HepG2 (cell line): ENCODE results near the gene SPINK8. TPM values are rescaled to one million over a fixed set of nuclear protein-coding genes. Genes with fewer than 3 reads are reported as not detected.
A peak's percentile ranks its signal among the peaks of the same experiment; 100 is the strongest.

ENCODE experiments used
- ARID2 ChIP-seq: sonication (generic); formaldehyde crosslinking; IDR thresholded peaks from 2 replicates; pipeline ENCODE4 v1.8.1; 2022; ENCODE audit warnings: mild to moderate bottlenecking, missing genetic modification reagents, borderline replicate concordance
- HDAC1 ChIP-seq: sonication (generic); formaldehyde crosslinking; IDR thresholded peaks from 2 replicates; pipeline ENCODE4 v1.5.1; 2020; ENCODE audit warnings: mild to moderate bottlenecking, missing genetic modification reagents
- JUNB ChIP-seq: sonication (generic); formaldehyde crosslinking; IDR thresholded peaks from 2 replicates; pipeline ENCODE4 v1.8.0; 2022; ENCODE audit warnings: missing genetic modification reagents, mild to moderate bottlenecking, borderline replicate concordance
- MTF1 ChIP-seq: sonication (generic); formaldehyde crosslinking; IDR thresholded peaks from 2 replicates; pipeline ENCODE4 v1.5.0; 2020; ENCODE audit warnings: missing genetic modification reagents
- POLR2AphosphoS2 ChIP-seq: IDR thresholded peaks from 2 replicates; pipeline ENCODE4 v1.6.1; 2011; ENCODE audit warnings: low read depth, low read length, improper control_type of control experiment
- RXRA ChIP-seq: sonication (generic); formaldehyde crosslinking; IDR thresholded peaks from 2 replicates; pipeline ENCODE4 v1.5.1; 2020; ENCODE audit warnings: missing genetic modification reagents
- RXRB ChIP-seq: IDR thresholded peaks from 2 replicates; pipeline ENCODE4 v1.6.1; 2016; ENCODE audit warnings: borderline replicate concordance, missing genetic modification reagents, missing compliant biosample characterization
- SETDB1 ChIP-seq: sonication (generic); formaldehyde crosslinking; IDR thresholded peaks from 2 replicates; pipeline ENCODE4 v1.5.1; 2020; ENCODE audit warnings: missing genetic modification reagents, mild to moderate bottlenecking, borderline replicate concordance
- SP4 ChIP-seq: sonication (generic); formaldehyde crosslinking; IDR thresholded peaks from 2 replicates; pipeline ENCODE4 v1.8.1; 2023; ENCODE audit warnings: mild to moderate bottlenecking, missing genetic modification reagents
- SRSF1 ChIP-seq: fragments of 200-400 bp; formaldehyde crosslinking; optimal IDR thresholded peaks from 2 replicates; pipeline ENCODE3; 2017; ENCODE audit warnings: mild to moderate bottlenecking, low read depth, low read length, moderate library complexity
- WIZ ChIP-seq: sonication (generic); formaldehyde crosslinking; IDR thresholded peaks from 2 replicates; pipeline ENCODE4 v1.5.1; 2020; ENCODE audit warnings: mild to moderate bottlenecking, missing genetic modification reagents
- ZNF326 ChIP-seq: sonication (generic); formaldehyde crosslinking; IDR thresholded peaks from 2 replicates; pipeline ENCODE4 v1.4.0; 2020; ENCODE audit warnings: missing genetic modification reagents, borderline replicate concordance
- ZNF329 ChIP-seq: sonication (generic); formaldehyde crosslinking; IDR thresholded peaks from 2 replicates; pipeline ENCODE4 v1.9.0; 2021; ENCODE audit warnings: low read depth, mild to moderate bottlenecking, missing genetic modification reagents
- ZSCAN31 ChIP-seq: sonication (generic); formaldehyde crosslinking; IDR thresholded peaks from 2 replicates; pipeline ENCODE4 v1.5.0; 2020; ENCODE audit warnings: low read depth, mild to moderate bottlenecking, missing genetic modification reagents
- polyA plus RNA-seq, 8 experiments: library from polyadenylated mRNA; depleted of rRNA in 3 of 8; stranded (reverse) in 7 of 8; unstranded in 1 of 8; fragments of >200 nt; fragmentation: Illumina TruSeq in 4 of 8; extraction: Trizol in 4 of 8; gene quantifications; 2 replicates each; pipeline versions ENCODE4 v1.2.1 to v1.2.3, GENCODE V29; 2011 to 2016; ENCODE audit warnings: low read depth in 4 of 8, missing spikeins in 1 of 8, mixed read lengths in 1 of 8; ENCODE audit not compliant: insufficient read depth in 1 of 8
- total RNA-seq, 5 experiments: library from RNA; depleted of rRNA; stranded (reverse); fragments of >200 nt; fragmentation: Illumina TruSeq; extraction: Trizol; gene quantifications; 2 replicates each; pipeline ENCODE4 v1.2.3, GENCODE V29; 2016; ENCODE audit warnings: low read depth in 1 of 5
- TF ChIP-seq, protein P1 (sequence below): sonication (generic); formaldehyde crosslinking; IDR thresholded peaks from 2 replicates; pipeline ENCODE4 v1.4.0; 2020; ENCODE audit warnings: missing genetic modification reagents
- TF ChIP-seq, protein P2 (sequence below): sonication (generic); formaldehyde crosslinking; IDR thresholded peaks from 2 replicates; pipeline ENCODE4 v1.5.0; 2020; ENCODE audit warnings: missing genetic modification reagents
- TF ChIP-seq, protein P3 (sequence below): sonication (generic); formaldehyde crosslinking; IDR thresholded peaks from 2 replicates; pipeline ENCODE4 v1.5.0; 2020; ENCODE audit warnings: mild to moderate bottlenecking, missing genetic modification reagents, borderline replicate concordance
- TF ChIP-seq, protein P4 (sequence below): sonication (generic); formaldehyde crosslinking; IDR thresholded peaks from 2 replicates; pipeline ENCODE4 v1.8.0; 2022; ENCODE audit warnings: mild to moderate bottlenecking, missing genetic modification reagents, moderate library complexity

SPINK8 gene
- total and polyA plus RNA-seq, 2 of the 13 experiments (the other 11 are each of a cell fraction or from before 2014, with no cell fraction given) = not detected

DNA sequence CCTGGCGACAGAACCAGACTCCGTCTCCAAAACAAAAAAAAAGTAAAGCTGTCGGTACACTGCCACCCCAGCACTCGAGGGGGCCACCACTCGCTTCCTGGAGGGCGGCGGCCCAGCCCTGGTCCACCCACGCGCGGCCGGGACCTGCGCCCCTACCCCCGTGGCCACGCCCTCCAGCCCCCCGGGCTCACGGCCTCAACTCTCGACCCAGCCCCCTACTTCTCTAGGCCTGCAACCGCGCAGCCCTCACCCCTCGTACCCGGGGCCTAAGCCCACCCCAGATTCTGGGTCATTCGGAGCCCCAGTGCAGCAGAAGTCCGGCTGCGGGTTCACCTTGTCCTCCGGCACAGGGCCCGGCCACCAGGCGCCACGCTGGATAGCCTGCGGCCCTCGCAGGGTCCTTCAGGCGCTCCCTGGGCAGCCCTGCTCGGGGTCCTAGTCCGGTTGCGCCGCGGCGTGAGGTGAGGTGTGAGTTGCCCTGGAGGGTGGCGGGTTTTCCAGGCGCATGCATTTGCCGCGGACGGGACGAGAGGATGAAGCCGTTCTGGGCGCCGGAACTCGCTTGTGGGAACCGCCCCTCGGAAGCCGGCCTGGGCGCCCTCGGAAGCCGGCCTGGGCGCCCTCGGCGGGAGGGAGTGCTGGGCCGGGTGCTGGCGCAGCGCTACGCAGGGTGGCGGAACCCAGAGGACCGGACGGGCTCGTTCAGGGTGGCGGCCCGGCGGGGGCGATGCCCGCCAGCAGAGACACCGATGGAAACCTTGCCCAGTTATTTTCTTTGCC is 32.3 kb downstream of the SPINK8 start, which contains the start of gene NME6 (continued):
- TF ChIP-seq RXRB (CRISPR knock-in tag) = peak; percentile 79
- TF ChIP-seq, protein P1, sequence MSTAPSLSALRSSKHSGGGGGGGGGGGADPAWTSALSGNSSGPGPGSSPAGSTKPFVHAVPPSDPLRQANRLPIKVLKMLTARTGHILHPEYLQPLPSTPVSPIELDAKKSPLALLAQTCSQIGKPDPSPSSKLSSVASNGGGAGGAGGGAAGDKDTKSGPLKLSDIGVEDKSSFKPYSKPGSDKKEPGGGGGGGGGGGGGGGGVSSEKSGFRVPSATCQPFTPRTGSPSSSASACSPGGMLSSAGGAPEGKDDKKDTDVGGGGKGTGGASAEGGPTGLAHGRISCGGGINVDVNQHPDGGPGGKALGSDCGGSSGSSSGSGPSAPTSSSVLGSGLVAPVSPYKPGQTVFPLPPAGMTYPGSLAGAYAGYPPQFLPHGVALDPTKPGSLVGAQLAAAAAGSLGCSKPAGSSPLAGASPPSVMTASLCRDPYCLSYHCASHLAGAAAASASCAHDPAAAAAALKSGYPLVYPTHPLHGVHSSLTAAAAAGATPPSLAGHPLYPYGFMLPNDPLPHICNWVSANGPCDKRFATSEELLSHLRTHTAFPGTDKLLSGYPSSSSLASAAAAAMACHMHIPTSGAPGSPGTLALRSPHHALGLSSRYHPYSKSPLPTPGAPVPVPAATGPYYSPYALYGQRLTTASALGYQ = peak; percentile 76; the same call in 1 of the 2 replicates
- TF ChIP-seq SETDB1 (CRISPR knock-in tag) = peak; percentile 90; the same call in 1 of the 2 replicates
- TF ChIP-seq ZNF329 = peak; percentile 96; the same call in 1 of the 2 replicates
- peak; percentile 66 for TF ChIP-seq SP4
- peak; percentile 82; the same call in 1 of the 2 replicates for TF ChIP-seq ZSCAN31 (CRISPR knock-in tag)
- TF ChIP-seq, protein P2, sequence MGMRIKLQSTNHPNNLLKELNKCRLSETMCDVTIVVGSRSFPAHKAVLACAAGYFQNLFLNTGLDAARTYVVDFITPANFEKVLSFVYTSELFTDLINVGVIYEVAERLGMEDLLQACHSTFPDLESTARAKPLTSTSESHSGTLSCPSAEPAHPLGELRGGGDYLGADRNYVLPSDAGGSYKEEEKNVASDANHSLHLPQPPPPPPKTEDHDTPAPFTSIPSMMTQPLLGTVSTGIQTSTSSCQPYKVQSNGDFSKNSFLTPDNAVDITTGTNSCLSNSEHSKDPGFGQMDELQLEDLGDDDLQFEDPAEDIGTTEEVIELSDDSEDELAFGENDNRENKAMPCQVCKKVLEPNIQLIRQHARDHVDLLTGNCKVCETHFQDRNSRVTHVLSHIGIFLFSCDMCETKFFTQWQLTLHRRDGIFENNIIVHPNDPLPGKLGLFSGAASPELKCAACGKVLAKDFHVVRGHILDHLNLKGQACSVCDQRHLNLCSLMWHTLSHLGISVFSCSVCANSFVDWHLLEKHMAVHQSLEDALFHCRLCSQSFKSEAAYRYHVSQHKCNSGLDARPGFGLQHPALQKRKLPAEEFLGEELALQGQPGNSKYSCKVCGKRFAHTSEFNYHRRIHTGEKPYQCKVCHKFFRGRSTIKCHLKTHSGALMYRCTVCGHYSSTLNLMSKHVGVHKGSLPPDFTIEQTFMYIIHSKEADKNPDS (CRISPR knock-in tag) = peak; percentile 88; the same call in 1 of the 2 replicates
- TF ChIP-seq, protein P3, sequence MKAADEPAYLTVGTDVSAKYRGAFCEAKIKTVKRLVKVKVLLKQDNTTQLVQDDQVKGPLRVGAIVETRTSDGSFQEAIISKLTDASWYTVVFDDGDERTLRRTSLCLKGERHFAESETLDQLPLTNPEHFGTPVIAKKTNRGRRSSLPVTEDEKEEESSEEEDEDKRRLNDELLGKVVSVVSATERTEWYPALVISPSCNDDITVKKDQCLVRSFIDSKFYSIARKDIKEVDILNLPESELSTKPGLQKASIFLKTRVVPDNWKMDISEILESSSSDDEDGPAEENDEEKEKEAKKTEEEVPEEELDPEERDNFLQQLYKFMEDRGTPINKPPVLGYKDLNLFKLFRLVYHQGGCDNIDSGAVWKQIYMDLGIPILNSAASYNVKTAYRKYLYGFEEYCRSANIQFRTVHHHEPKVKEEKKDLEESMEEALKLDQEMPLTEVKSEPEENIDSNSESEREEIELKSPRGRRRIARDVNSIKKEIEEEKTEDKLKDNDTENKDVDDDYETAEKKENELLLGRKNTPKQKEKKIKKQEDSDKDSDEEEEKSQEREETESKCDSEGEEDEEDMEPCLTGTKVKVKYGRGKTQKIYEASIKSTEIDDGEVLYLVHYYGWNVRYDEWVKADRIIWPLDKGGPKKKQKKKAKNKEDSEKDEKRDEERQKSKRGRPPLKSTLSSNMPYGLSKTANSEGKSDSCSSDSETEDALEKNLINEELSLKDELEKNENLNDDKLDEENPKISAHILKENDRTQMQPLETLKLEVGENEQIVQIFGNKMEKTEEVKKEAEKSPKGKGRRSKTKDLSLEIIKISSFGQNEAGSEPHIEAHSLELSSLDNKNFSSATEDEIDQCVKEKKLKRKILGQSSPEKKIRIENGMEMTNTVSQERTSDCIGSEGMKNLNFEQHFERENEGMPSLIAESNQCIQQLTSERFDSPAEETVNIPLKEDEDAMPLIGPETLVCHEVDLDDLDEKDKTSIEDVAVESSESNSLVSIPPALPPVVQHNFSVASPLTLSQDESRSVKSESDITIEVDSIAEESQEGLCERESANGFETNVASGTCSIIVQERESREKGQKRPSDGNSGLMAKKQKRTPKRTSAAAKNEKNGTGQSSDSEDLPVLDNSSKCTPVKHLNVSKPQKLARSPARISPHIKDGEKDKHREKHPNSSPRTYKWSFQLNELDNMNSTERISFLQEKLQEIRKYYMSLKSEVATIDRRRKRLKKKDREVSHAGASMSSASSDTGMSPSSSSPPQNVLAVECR (CRISPR knock-in tag) = peak; percentile 95
- TF ChIP-seq POLR2AphosphoS2 = no peak
- no peak for TF ChIP-seq ZNF326
- TF ChIP-seq WIZ = peak; percentile 81; the same call in 1 of the 2 replicates
- peak; percentile 86 for TF ChIP-seq SRSF1
- TF ChIP-seq RXRA (CRISPR knock-in tag) = peak; percentile 79
- peak; percentile 96 for TF ChIP-seq HDAC1 (CRISPR knock-in tag)
- no peak for TF ChIP-seq JUNB (CRISPR knock-in tag)
- peak; percentile 60; the same call in 1 of the 2 replicates for TF ChIP-seq MTF1 (CRISPR knock-in tag)
- TF ChIP-seq ARID2 (CRISPR knock-in tag) = peak; percentile 94; the same call in 1 of the 2 replicates
- TF ChIP-seq, protein P4, sequence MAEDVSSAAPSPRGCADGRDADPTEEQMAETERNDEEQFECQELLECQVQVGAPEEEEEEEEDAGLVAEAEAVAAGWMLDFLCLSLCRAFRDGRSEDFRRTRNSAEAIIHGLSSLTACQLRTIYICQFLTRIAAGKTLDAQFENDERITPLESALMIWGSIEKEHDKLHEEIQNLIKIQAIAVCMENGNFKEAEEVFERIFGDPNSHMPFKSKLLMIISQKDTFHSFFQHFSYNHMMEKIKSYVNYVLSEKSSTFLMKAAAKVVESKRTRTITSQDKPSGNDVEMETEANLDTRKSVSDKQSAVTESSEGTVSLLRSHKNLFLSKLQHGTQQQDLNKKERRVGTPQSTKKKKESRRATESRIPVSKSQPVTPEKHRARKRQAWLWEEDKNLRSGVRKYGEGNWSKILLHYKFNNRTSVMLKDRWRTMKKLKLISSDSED = no peak
